HTR-8/SVneo (cell line): ENCODE measurements around the gene VWA8.

ENCODE experiments used
- DNase-seq: peaks from one replicate; pipeline ENCODE4 v3.0.0; 2011; ENCODE audit warnings: low spot score, mixed read lengths; ENCODE audit not compliant: insufficient read length
- FAIRE-seq: peaks from 2 replicates; lab custom pipeline; 2011; peaks lifted over from hg19 to GRCh38; lab: Jason Lieb, UNC

VWA8 gene

DNA sequence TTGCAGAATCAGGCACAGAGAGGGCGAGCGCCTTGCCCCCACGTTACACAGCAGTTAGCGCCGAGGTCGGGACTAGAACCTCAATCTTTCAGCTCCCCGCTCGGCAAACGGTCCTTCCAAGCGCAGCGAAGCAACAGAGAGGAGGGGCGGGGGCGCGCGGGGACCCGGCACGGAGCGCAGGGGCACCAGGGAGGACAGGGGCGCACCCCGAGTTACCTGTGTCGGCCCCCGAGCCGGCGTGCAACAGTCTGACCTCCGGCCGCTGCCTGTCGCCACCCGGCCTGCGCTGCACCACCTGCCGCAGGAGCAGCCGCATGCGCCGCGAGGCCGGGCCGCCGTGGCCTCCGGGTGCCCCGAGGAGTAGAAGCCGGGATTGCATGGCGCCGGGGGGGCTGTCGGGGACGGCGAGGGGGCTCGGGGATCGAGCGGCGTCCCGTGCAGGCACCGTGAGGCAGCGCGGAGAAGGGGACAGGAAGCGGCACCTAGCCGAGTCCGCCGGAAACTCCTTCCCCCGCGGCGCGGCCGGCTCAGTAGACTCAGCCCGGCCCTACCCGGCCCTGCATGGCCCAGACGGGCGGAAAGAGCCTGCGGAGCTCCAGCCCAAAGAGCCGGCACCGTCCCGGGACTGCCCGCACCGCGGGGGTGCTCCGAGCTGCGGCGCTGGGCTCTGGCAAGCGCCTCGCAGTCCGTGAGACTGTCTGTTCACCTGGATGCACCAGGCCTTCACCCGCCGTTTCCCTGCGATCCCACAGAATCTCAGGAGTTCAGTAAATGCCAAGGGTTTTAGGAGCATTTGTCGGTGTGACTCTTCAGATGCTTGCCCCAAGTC is at the start of gene VWA8:
Gene VWA8 (minus strand): TSS at position 473 of the 829 bp plus-strand sequence. CDS start 94 bp downstream, at position 379.
- DNase-seq (peak; percentile 54), FAIRE-seq (no peak)

DNA sequence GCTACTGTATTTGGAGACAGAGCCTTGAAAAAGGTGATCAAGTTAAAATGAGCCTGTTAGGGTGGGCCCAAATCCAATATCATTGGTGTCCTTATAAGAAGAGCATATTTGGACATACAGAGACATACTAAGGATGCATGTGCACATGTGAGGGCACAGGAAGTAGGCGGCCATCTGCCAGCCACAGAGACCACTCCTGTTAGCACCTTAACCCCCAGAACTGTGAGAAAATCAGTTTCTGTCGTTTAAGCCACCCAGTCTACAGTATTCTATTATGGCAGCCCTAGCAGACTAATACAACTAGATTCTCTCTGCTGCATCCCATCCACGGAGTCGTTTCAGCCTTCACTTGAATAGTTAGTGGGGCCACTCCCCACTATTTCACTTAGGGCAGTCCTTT is 48.1 kb upstream of the VWA8 start:
- DNase-seq, result no peak
- no peak for FAIRE-seq

DNA sequence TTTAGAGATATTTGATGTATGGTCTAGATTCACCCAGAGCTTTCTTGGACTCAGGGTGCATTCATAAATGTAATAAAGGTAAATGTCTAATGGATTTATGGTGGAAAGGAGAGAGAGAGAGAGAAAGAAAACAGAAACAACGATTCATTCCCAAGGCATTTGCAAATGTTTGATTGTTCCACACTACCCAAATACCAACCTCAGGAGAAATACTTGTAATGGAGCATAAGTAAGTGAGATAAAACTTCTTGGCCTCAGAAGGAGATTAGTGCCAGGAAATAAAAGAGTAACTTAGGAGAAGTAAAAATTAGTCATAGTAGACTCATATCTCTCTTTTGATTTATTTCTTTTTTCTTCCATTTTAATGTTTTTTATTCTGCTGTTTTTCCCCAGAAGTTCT is 46.9 kb upstream of the VWA8 start:
- no peak for DNase-seq
- FAIRE-seq, result no peak

DNA sequence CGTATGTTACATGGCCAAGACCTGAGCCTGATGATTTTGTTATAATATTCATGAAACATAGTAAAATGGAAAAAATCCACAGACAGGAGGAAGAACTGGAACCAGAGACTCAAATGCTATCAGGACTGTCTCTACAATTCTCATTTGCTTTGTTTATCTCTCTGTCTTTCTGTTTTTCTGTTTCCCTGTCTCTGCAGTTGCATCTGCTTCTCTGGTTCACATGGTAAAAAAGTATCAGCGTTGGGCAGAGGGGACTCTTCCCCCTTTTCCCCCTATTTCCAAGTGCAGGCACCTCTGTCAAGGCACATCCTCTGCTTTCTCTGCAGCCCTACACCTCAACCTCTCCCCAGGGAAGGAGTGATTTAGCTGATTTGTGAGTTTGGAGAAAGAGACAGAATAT is 41.2 kb upstream of the VWA8 start:
- no peak for FAIRE-seq
- DNase-seq, result no peak

DNA sequence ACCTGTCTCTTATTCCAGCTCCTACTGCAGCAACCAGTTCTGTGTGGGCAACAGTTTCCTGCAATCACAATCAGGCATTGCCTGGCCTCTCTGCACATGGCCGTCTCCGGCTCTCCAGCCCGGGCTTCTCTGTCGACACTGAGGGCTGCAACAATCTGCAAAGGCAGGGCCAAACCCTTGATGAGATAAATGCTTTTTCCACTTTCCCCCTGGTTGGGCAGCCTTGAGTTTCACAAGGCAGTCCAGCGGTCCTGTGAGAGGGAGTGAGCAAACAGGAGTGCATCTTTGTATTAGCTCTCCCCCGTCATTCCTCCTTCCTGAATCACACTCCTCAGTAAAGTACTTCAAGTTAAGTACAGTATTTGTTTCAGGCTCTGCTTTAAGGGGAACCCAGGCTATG is 40.7 kb upstream of the VWA8 start:
- DNase-seq (peak; percentile 51), FAIRE-seq (peak; percentile 60)

DNA sequence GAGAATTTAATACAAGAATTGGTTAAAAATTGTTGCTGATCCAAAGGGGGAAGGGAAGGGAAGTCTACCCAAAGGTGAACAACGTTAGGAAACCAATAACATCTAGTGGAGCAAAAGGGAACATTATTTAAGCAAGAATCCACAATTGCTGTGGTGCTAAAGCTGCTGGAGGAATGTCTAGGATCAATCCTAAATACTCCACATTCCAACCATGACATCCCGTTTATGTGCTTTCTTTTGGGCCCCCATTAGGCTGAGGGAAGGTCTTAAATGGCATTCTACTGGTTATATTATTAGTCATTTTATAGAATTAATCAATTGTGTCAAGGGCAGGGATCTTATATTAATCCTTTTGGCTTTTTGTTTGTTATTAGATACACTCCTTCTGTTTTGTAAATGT is 39.9 kb upstream of the VWA8 start:
- FAIRE-seq, result no peak
- DNase-seq, result no peak

DNA sequence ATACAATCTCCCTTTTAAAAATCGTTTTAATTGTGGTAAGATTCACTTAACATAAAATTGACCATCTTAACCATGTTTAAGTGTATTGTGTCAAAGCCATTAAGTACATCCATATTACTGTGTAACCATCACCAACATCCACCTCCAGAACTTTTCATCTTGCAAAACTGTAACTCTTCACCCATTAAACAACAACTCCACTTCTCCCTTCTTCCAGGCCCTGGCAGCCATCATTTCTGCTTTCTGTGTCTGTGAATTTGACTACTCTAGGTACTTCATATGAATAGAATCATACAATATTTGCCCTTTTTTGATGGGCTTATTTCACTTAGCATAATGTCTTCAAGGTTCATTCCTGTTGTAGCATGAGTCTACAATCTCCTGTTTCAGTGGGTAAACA is 36.5 kb upstream of the VWA8 start:
- FAIRE-seq, result no peak

DNA sequence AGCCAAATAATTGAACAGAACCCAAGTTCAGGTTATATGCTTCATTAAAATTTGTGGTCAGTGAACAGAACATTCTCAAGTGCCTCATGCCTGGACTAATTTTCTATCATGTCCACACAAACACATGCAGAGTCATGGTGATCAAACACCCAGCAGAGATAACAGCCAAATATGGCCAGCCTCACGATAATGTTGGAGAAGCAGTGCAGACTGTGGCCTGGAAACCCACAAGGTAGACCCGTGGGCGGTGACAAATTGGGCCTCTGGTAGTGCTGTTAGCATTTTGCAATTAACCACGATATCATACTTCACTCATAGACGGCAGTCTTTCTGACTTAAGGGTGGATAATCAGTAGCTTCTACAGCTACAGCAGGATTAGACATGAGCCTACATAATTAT is 35.0 kb upstream of the VWA8 start:
- no peak for FAIRE-seq
- no peak for DNase-seq

More for the DNA sequence above, 36.5 kb upstream of the VWA8 start:
- no peak for DNase-seq

DNA sequence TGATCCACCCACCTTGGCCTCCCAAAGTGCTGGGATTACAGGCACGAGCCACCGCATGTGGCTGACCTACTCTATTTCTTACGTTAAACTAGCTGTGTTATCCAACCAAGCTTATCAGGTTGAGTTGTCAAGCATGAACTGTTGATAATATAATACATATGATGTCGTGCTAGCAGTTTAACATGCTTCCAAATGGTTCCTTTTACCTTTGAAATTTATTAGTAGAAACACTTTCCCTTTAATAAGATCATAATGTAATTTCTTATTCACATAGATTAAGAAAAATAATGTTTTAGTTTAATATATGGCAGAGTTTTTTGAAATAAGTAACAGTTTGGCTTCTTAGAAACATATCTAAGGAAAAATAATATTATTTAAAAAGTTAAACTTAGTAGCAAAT is 34.4 kb upstream of the VWA8 start:
- FAIRE-seq, result no peak
- DNase-seq, result no peak

DNA sequence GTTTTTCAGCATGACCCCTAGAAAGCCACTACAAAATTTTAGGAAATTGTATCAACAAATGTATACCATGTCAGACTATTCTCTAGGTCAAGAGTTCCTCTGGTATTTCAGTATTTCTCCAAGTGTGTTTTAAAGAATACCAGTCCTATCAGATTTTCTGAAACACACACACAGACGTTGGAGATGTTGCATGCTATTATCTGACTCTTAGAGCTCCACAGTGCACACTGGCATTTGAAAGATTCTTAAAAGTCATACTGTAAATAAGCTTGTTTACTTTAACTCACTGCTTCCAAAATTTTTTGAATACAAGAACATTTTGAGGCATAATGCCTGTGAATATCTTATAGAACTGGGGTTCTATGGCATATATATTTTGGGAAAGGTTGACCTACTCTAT is 33.8 kb upstream of the VWA8 start:
- DNase-seq (no peak), FAIRE-seq (no peak)

DNA sequence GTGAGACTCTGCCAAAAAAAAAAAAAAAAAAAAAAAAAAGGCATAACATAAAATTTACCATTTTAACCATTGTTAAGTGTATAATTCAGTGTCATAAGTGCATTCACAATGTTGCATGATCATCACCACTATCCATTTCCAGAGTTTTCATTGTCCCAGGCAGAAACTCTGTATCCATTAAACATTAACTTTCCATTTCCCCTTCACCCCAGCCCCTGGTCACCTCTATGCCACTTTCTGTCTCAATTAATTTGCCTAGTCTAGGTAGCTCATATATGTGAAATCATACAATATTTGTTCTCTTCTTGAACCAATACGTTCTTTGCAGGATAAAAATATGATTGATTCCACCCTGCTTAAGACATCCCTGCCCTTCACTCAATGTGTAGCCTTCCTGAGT is 31.0 kb upstream of the VWA8 start:
- FAIRE-seq (no peak), DNase-seq (no peak)

DNA sequence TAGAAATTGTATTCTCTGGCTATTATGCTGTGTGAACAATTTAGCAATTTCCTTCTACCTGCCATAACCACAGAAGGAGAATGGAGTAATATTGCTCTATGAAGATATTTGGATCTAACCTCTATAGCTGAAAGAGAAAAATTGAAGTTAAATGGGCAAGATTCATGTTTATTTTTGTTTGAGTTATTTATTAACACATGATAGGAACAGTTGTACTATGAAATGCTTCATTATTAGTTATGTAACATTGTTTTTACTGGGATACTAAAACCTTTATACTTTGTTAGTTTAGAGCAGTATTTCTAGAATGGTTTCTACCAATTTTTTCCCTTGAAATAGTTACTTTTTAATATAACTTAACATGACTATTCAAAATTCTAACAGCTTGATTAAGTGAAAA is 27.3 kb upstream of the VWA8 start:
- FAIRE-seq, result no peak
- DNase-seq, result no peak

DNA sequence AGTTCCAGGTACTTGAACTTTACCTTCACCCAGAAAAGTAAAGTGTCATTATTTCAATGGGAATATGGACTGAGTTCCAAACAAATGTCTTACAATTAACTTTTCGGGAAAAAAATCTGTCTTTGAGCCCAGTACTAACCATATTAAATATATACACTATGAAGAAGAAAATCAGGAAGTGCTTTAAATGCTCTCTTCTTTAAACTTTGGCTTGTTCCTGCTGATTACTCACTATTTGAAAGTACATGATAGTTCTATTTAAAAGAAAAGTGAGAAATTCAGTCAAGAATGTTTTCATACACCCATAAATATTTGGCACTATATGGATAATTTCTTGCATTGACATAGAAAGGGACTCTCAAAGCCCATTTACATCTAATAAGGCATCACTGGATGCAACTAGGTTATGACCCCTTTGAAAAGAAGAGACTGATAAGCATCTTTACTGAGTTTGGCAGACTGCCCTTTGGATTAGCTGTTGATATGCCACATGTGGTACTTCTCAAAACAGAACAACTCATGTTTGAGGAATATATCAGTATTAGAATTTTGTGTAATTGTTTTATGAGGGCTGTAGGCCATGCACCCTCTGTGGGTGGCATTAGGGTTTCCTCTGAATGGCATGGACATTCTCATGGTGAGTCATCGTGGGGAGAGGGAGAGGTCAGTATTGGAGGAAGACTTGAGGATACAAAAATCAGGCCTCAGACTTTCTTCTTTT is 25.0 kb upstream of the VWA8 start:
- DNase-seq (no peak), FAIRE-seq (no peak)

DNA sequence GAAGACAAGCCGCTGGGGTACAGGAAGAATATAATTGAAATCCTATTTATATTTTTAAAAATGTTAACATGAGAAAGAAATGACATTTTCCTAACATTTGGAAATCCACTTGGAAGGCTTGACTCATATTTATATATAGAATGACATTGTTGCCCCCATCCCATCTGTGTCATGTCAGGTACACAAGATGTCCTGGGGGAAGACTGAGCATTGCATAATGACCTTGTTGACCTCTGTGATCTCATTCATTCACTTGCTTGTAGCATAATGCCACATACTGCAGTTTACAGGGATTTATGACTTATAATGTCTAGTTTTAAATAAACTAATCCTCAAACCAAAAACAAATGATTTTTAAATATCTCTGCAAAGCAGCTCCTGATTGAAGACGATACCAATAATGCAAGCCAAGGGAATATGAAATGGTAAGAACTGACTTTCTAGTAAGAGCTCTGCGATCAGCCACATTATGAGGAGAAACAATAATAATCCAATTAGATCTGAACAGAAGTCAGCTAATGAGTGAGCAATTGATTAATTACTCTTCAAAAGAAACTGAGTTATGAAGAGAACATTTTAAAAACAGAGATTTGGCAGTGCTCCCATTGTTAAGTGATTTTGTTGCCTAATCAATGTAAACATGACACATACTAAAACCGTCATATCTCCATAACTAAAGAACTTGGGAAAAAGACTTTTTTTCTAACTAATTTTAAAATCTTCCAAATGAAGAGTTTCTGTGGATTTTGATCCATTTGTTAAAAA is 21.2 kb upstream of the VWA8 start:
- FAIRE-seq, result no peak

DNA sequence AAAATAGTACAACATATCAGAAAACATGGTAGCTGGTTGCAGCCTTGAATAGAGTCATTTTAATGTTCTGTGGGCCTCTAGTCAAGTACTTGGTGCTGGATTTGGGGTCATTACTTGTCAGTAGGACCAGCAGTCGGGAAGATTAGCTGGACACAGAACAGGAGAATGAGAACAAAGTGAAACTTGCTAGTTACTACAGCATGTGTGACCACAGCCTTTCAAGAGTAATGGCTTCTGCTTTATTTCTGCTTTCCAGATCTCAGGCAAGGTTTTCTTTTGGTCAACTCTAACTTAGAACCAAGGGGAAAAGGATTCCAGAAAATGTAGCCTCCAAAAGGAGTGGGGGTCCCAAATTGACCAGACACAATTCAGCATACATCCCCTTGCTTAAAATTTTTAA is 17.1 kb upstream of the VWA8 start:
- FAIRE-seq (no peak), DNase-seq (no peak)

More for the DNA sequence above, 21.2 kb upstream of the VWA8 start:
- DNase-seq, result no peak

DNA sequence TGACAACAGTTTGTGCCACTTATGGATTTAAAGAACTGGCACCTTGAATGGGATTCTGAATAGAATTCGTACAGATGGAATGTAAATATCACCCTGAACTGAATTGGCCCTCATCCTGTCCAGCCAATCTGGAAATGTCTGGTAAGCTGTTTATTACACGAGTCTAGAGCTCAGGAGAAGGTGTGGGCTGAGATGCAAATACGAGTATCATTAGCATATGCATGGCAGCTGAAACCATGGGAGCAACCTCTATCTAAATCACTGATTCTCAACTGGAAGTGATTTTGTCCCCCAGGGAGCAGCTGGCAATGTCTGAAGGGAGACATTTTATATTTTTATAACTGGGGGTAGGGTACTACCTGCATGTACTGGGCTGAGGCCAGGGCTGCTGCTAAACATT is 15.6 kb upstream of the VWA8 start:
- DNase-seq (no peak), FAIRE-seq (no peak)

DNA sequence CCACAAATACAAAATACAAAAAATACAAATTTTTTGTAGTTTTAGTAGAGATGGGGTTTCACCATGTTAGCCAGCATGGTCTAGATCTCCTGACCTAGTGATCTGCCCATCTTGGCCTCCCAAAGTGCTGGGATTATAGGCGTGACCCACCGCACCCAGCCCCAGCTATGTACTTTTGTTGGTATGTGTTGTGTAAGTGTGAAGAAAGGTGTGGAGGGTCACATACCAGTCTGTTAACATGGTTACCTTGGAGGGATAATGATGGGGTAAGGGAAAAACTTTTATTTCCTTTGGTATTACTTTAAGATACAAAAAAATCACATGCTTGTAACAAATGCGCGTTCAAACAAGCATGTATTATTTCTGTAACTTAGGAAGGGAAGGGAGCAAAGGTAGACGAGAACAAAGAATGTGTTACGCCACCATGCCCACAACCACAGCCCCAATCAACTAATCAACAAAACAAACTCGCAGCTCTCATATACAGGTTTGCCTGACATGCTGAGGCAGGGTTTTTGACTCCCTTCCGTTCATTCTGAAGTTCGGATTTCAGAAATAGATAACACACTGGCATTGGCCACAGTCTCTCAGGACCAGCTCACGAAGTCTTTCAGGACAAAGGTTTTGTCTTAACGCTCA is 13.5 kb upstream of the VWA8 start:
- DNase-seq (no peak), FAIRE-seq (no peak)

DNA sequence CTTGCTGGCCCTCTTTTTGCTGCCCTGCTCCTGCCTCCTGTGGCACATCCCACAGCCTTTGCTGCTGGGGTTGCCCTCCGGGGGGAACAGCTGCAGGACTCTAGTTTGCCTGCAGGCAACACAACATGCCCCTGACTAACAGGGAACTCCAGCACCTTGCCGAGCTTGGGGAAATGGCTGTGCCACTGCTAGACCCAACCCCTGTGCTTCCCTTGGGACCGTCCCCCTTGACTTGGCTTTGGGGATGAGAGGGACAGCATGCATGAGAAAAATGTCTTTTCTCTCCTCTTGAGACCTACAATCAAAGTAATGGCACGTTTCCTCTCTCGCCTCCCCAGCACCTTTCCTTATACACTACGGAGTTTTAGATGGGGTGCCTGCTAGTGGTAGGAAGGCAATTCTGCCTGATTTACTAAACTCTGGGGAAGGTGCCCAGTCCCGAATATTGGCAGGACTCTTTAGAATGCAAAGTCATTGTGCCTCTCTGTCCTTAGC is 12.4 kb upstream of the VWA8 start:
- no peak for DNase-seq
- no peak for FAIRE-seq

DNA sequence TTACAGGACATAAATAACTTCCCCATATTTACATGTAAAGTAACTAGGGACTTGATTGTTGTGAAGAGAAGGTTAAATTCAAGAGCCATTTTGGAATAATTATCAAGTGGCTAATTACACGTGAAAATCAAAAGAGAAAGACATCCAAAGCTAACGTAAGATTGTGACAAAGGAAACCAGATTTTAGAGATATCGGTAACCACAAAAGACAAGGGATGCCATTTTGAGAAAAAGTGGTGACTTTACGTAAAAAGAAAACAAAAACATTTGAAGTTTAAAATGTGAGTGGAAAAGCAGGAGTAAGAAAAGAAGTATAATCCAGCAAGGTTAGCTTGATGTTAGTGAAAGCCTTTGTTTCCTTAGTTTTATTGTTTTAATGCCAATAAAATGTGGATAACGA is 10.9 kb upstream of the VWA8 start:
- FAIRE-seq (no peak), DNase-seq (no peak)

DNA sequence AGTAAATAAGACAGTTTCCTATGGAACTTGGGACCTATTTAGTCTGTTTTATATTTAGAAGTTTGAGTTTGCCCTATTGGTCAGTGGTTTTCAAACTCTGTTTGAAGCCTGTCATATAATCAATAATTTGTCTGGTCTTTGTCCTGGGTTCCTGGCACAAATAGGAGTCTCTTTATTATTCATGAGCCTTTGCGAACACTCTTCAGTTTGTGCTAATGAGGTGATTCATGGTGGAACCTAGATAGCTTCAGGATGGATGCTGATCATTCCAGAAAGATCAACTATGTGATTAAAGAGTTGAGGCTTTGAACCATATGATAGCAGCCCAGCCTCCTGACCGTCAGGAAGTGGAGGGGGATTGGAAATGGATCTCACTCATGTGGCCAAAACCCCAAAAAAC is 10.0 kb upstream of the VWA8 start:
- DNase-seq (no peak), FAIRE-seq (no peak)
